Measurements from ENCODE around the gene MEP1A. TPM values are rescaled to one million over a fixed set of nuclear protein-coding genes. Genes with fewer than 3 reads are reported as not detected.

Gene MEP1A
- total RNA-seq, 1 donor from 2014 or later, result not detected

Other genes starting within 250 kb of the MEP1A start
- gene CYP39A1, start 140.6 kb upstream of the MEP1A start, total RNA-seq, result 13.5 TPM
- 20.1 TPM for gene SLC25A27, start 140.4 kb upstream of the MEP1A start, total RNA-seq
- 1.4 TPM for gene TDRD6, start 105.5 kb upstream of the MEP1A start, total RNA-seq
- gene PLA2G7, start 58.0 kb upstream of the MEP1A start, total RNA-seq, result 0.82 TPM
- gene ANKRD66, start 46.5 kb upstream of the MEP1A start, total RNA-seq, result 0.31 TPM
- 39.9 TPM for gene ADGRF5, start 128.5 kb downstream of the MEP1A start, total RNA-seq
- 9.4 TPM for gene ADGRF1, start 248.9 kb downstream of the MEP1A start, total RNA-seq

All from tongue (tissue), 1 donor.